K562 (cell line): ENCODE results near the gene LRRC47. TPM values are rescaled to one million over a fixed set of nuclear protein-coding genes. Genes with fewer than 3 reads are reported as not detected.

ENCODE experiments used
- ATAC-seq: fragments of 200-7000 bp; cut with Tn5 transposase; 3 replicates; pipeline ENCODE4 v1.9.1; 2020; ENCODE audit warnings: moderate library complexity
- BruUV-seq: library from RNA; stranded (reverse); fragments of 400-500 nt; replicated peaks from 2 replicates; lab custom pipeline; 2021; lab: Mats Ljungman, UMichigan
- CTCF ChIA-PET: fragments of 300-600 bp; formaldehyde crosslinking; extraction: SDS; loops from one replicate; lab custom pipeline; 2021; ENCODE audit warnings: low intra/inter-chr PET ratio; lab: Yijun Ruan, JAX
- POLR2A ChIA-PET: fragments of 300-600, 350-650 bp; sonication (Branson Sonifier 250); formaldehyde crosslinking; extraction: SDS; loops from one replicate; lab custom pipeline; 2021; ENCODE audit warnings: antibody characterized with exemption, inconsistent platforms; lab: Yijun Ruan, JAX
- DNase-seq, 4 experiments: peaks; one replicate each; pipeline versions ENCODE4 v3.0.0 to v3.0.0-alpha.2; 2011 to 2018; ENCODE audit warnings: low spot score in 3 of 4, mixed read lengths in 3 of 4; ENCODE audit errors: extremely low read depth in 1 of 4
- FAIRE-seq: peaks from 2 replicates; lab custom pipeline; 2011; peaks lifted over from hg19 to GRCh38; lab: Jason Lieb, UNC
- H2AFZ ChIP-seq: 2 replicates; pipeline ENCODE4 v1.6.0; 2011; ENCODE audit warnings: low read depth, low read length, control low read depth, inconsistent platforms
- H3K27ac ChIP-seq: fragments of 200-600 bp; 3 replicates; pipeline ENCODE4 v1.8.0; 2011; ENCODE audit warnings: low read depth, mild to moderate bottlenecking, control low read depth, inconsistent platforms, low read length, moderate library complexity, mixed read lengths; ENCODE audit errors: extremely low read depth
- H3K27me3 ChIP-seq, 2 experiments: fragments of 300-600 bp in 1 of 2; 2 replicates in 1 of 2; 3 replicates in 1 of 2; pipeline versions ENCODE4 v1.6.0 to v1.8.0; 2011; ENCODE audit warnings: inconsistent platforms in 2 of 2, low read length in 2 of 2, mild to moderate bottlenecking in 1 of 2, mixed read lengths in 1 of 2, moderate library complexity in 1 of 2; ENCODE audit not compliant: control insufficient read depth in 2 of 2, insufficient read depth in 2 of 2
- H3K36me3 ChIP-seq: fragments of 300-600 bp; 3 replicates; pipeline ENCODE4 v1.8.0; 2011; ENCODE audit warnings: mild to moderate bottlenecking, low read length, inconsistent platforms; ENCODE audit not compliant: control insufficient read depth, insufficient read depth
- H3K4me1 ChIP-seq, 2 experiments: fragments of 200-600 bp in 1 of 2; replicated peaks in 1 of 2; 2 replicates in 1 of 2; 3 replicates in 1 of 2; pipeline versions ENCODE4 v1.5.1 to v1.8.0; 2011; ENCODE audit warnings: inconsistent platforms in 2 of 2, low read length in 2 of 2, mild to moderate bottlenecking in 1 of 2, mixed read lengths in 1 of 2, moderate library complexity in 1 of 2; ENCODE audit not compliant: control insufficient read depth in 2 of 2, insufficient read depth in 2 of 2
- H3K4me2 ChIP-seq: 2 replicates; pipeline ENCODE4 v1.6.1; 2011; ENCODE audit warnings: low read length, control low read depth, inconsistent platforms, mixed read lengths; ENCODE audit not compliant: insufficient read depth
- H3K4me3 ChIP-seq: fragments of 200-600 bp; sonication (generic), shearing (Covaris generic); 2 replicates; pipeline ENCODE4 v1.5.1; 2016; ENCODE audit warnings: control low read depth, inconsistent platforms
- H3K79me2 ChIP-seq: fragments of 200-600 bp; 3 replicates; pipeline ENCODE4 v1.8.0; 2011; ENCODE audit warnings: low read length, inconsistent platforms; ENCODE audit not compliant: control insufficient read depth, insufficient read depth
- H3K9ac ChIP-seq, 2 experiments: 2 replicates each; pipeline versions ENCODE4 v1.6.0 to v1.6.1; 2011; ENCODE audit warnings: low read depth in 2 of 2, low read length in 2 of 2, control low read depth in 1 of 2, inconsistent platforms in 1 of 2, mild to moderate bottlenecking in 1 of 2, mixed read lengths in 1 of 2; ENCODE audit not compliant: insufficient read depth in 1 of 2
- H3K9me1 ChIP-seq: one replicate; pipeline ENCODE4 v1.6.0; 2011; ENCODE audit warnings: inconsistent platforms, mild to moderate bottlenecking, low read length, moderate library complexity; ENCODE audit not compliant: control insufficient read depth, insufficient read depth
- H3K9me3 ChIP-seq: replicated peaks from 2 replicates; pipeline ENCODE4 v1.5.1; 2011; ENCODE audit warnings: low read depth, low read length, inconsistent platforms; ENCODE audit not compliant: control insufficient read depth, insufficient read depth
- H4K20me1 ChIP-seq: replicated peaks from 2 replicates; pipeline ENCODE4 v1.6.1; 2011; ENCODE audit warnings: low read length, inconsistent platforms, mixed read lengths; ENCODE audit not compliant: control insufficient read depth, insufficient read depth
- ARNT ChIP-seq, 2 experiments: fragments of 450-650 bp; IDR thresholded peaks; 2 replicates each; pipeline ENCODE4 v1.6.1; 2016; ENCODE audit warnings: mild to moderate bottlenecking in 1 of 2
- CBFA2T3 ChIP-seq: fragments of 450-650 bp; IDR thresholded peaks from 2 replicates; pipeline ENCODE4 v1.6.1; 2017
- DPF2 ChIP-seq: fragments of 450-650 bp; IDR thresholded peaks from 2 replicates; pipeline ENCODE4 v1.6.1; 2016
- EP300 ChIP-seq: IDR thresholded peaks from 2 replicates; pipeline ENCODE4 v1.6.1; 2012; ENCODE audit warnings: low read length, improper control_type of control experiment
- ETS2 ChIP-seq: IDR thresholded peaks from 2 replicates; pipeline ENCODE4 v1.6.1; 2016; ENCODE audit warnings: borderline replicate concordance, missing genetic modification characterization, mild to moderate bottlenecking, moderate library complexity, missing compliant biosample characterization; ENCODE audit not compliant: poor library complexity, severe bottlenecking
- GATA2 ChIP-seq: sonication (generic); formaldehyde crosslinking; IDR thresholded peaks from 2 replicates; pipeline ENCODE4 v1.4.0; 2020; ENCODE audit warnings: mild to moderate bottlenecking, missing genetic modification reagents
- HIVEP1 ChIP-seq: fragments of 250-450 bp; sonication (Bioruptor Pico); IDR thresholded peaks from 2 replicates; pipeline ENCODE4 v1.4.0; 2020; ENCODE audit warnings: mild to moderate bottlenecking
- HMGN3 ChIP-seq: IDR thresholded peaks from 2 replicates; pipeline ENCODE4 v1.6.1; 2011; ENCODE audit warnings: borderline replicate concordance, low read depth, mild to moderate bottlenecking, mixed read lengths, low read length; ENCODE audit not compliant: insufficient read length; ENCODE audit errors: extremely low read depth
- HOXB6 ChIP-seq: fragments of 250-450 bp; sonication (Bioruptor Pico); IDR thresholded peaks from 2 replicates; pipeline ENCODE4 v1.5.1; 2022; ENCODE audit warnings: mild to moderate bottlenecking, borderline replicate concordance
- KLF13 ChIP-seq: fragments of 450-650 bp; IDR thresholded peaks from 2 replicates; pipeline ENCODE4 v1.6.1; 2016; ENCODE audit warnings: missing genetic modification characterization, low read depth, mild to moderate bottlenecking, missing compliant biosample characterization, moderate library complexity, borderline replicate concordance
- LEF1 ChIP-seq: fragments of 450-650 bp; IDR thresholded peaks from 2 replicates; pipeline ENCODE4 v1.6.1; 2016; ENCODE audit warnings: mild to moderate bottlenecking
- POLR2B ChIP-seq: fragments of 450-650 bp; IDR thresholded peaks from 2 replicates; pipeline ENCODE4 v1.6.1; 2018; ENCODE audit warnings: low read depth; ENCODE audit not compliant: partially characterized antibody
- SNAPC5 ChIP-seq: fragments of 250-450 bp; sonication (Bioruptor Pico); IDR thresholded peaks from 2 replicates; pipeline ENCODE4 v1.8.0; 2021; ENCODE audit warnings: moderate library complexity, mild to moderate bottlenecking, inconsistent platforms
- TAF7 ChIP-seq: fragments of 450-650 bp; IDR thresholded peaks from 2 replicates; pipeline ENCODE4 v1.6.1; 2016; ENCODE audit warnings: missing genetic modification characterization, missing compliant biosample characterization
- TEAD4 ChIP-seq, 2 experiments: sonication (generic) in 1 of 2; formaldehyde crosslinking in 1 of 2; IDR thresholded peaks; 2 replicates each; pipeline versions ENCODE4 v1.6.1 to v1.8.0; 2012 to 2022; ENCODE audit warnings: borderline replicate concordance in 1 of 2, inconsistent platforms in 1 of 2, low read length in 1 of 2, mild to moderate bottlenecking in 1 of 2, missing genetic modification reagents in 1 of 2
- TRIM24 ChIP-seq, 2 experiments: fragments of 450-650 bp; IDR thresholded peaks; 2 replicates each; pipeline ENCODE4 v1.6.1; 2016
- WGBS: fragments of 100-300 bp; shearing (Covaris generic); methylation state at CpG from one replicate; pipeline ENCODE4 v1.1.6; 2016; ENCODE audit warnings: low coverage, mixed read lengths; ENCODE audit not compliant: insufficient coverage; ENCODE audit errors: missing lambda C conversion rate; 5-methylcytosine and 5-hydroxymethylcytosine counted together
- in situ Hi-C: fragments of 300-500 bp; cut with MboI; formaldehyde crosslinking; loops from 4 replicates; pipeline ENCODE4 v1.15.0; 2018; ENCODE audit warnings: inconsistent platforms, mixed read lengths
- intact Hi-C: fragments of 100-400 bp; cut with micrococcal nuclease; formaldehyde crosslinking; loops from 2 replicates; pipeline ENCODE4 v1.14.2; 2022
- polyA plus RNA-seq, 8 experiments: library from polyadenylated mRNA; depleted of rRNA in 4 of 8; stranded (reverse) in 5 of 8; unstranded in 3 of 8; fragments of >200 nt; fragmentation: Nextera tagmentation in 2 of 8; fragmentation: Illumina TruSeq in 1 of 8; extraction: Ambion mirVana in 2 of 8; extraction: Trizol in 1 of 8; gene quantifications; 2 replicates each; pipeline versions ENCODE4 v1.2.1 to v1.2.3, GENCODE V29; 2011 to 2014; ENCODE audit warnings: inconsistent platforms in 1 of 8, missing spikeins in 1 of 8
- total RNA-seq, 7 experiments: library from RNA; depleted of rRNA in 6 of 7; stranded (reverse); fragments of >200 nt in 6 of 7; fragmentation: Illumina TruSeq in 2 of 7; extraction: Trizol in 2 of 7; gene quantifications; 2 replicates each; pipeline versions ENCODE4 v1.2.1 to v1.2.3, GENCODE V29; 2011 to 2021; ENCODE audit warnings: low replicate concordance in 1 of 7
- TF ChIP-seq, protein P1 (sequence below): fragments of 450-650 bp; IDR thresholded peaks from 2 replicates; pipeline ENCODE4 v1.6.1; 2017; ENCODE audit warnings: mild to moderate bottlenecking, moderate library complexity
- TF ChIP-seq, protein P2 (sequence below): sonication (generic); formaldehyde crosslinking; IDR thresholded peaks from 2 replicates; pipeline ENCODE4 v1.8.0; 2022; ENCODE audit warnings: mild to moderate bottlenecking, missing genetic modification reagents, borderline replicate concordance

The LRRC47 gene
- total and polyA plus RNA-seq, 9 of the 15 experiments (the other 6 are each of a cell fraction or from before 2014, with no cell fraction given), result 4.6 to 68.0 (median 35.9) TPM

DNA sequence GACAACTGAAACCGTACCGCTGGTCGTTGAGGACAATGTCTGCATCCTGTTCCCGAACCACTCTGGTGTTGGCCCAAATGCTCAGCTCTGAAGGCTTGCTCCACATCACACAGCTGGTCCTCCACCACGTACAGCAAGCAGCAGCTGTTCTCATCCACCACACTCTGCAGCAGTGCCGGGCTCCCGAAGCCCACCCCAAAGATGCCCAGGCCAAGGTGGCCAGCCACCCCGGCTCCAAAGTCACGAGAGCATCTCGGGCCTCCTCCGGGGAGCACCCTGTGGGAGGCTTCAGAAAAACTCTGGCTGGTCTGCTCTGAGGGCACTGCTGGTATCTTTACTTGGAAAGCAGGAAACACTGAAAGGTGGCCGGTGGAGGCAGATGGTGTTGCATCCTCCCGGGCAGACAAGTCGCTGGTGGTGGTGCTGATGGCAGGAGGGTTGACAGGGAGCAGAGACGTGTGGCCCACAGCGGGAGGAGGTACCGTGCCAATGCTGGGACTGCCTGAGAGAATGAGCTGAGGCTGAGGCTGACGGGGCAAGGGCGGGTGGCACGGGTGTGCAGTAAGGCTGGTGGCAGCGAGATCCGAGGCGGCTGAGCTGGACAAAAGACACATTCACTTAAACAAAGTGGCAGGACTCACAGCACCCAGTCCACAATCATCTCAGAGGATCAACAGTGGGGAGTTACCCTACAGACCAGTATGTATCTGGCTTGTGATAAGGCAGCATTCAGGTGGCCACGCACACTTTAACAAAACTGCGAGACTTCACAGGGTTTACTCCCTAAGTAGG lies 50.5 kb downstream of the LRRC47 start:
- H3K4me3 ChIP-seq, result peak overlapping the region; percentile 72
- ChIA-PET CTCF (interaction anchor here (0.6 kb wide), 1 partner anchor 144 kb away, joined by 3 read pairs; no protein-coding TSS in a partner anchor), POLR2A (interaction anchor here (0.6 to 1.5 kb wide), 3 partner anchors 16 to 21 kb away, joined by 3 read pairs; no protein-coding TSS in a partner anchor)
- in situ Hi-C loops, result no loop called here
- peak overlapping the region; percentile 69 to 95 for H3K9ac ChIP-seq
- peaks cover 17% of the 10 kb centered on the region; the same call in 1 of the 2 replicates for H4K20me1 ChIP-seq
- peaks cover 29 to 62% of the 10 kb centered on the region in 2 experiments for H3K4me1 ChIP-seq
- H3K27me3 ChIP-seq, result no peaks in the 10 kb centered on the region
- WGBS, result 71% methylated on average over 25 of the region's 25 CpGs
- H3K36me3 ChIP-seq, result peaks cover 43% of the 10 kb centered on the region; the same call in 2 of the 3 replicates
- H3K9me3 ChIP-seq, result no peaks in the 10 kb centered on the region
- 0 out of 2 replicates have a peak overlapping the region, but pooled peaks have one; percentile 5 for H2AFZ ChIP-seq
- DNase-seq (peak; percentile 53 to 68 (median 64)), FAIRE-seq (peak; percentile 73), ATAC-seq (peak; percentile 34)
- peaks cover 9% of the 10 kb centered on the region for H3K9me1 ChIP-seq
- H3K79me2 ChIP-seq, result peaks cover 29% of the 10 kb centered on the region
- H3K4me2 ChIP-seq, result peak overlapping the region; percentile 87
- TSS peak; percentile 57 for BruUV-seq
- intact Hi-C loops, result loop anchor here (2.0 kb wide), 1 partner anchor 29 kb away; no protein-coding TSS in a partner anchor
- H3K27ac ChIP-seq, result peak overlapping the region; percentile 47; the same call in 1 of the 3 replicates
- TF ChIP-seq ETS2 (tag) (no peak), TAF7 (tag) (no peak), ARNT (IDR thresholded peaks at IDR 0.05) (no peak), CBFA2T3 (peak; percentile 50; the same call in 1 of the 2 replicates), HMGN3 (peak; percentile 18), SNAPC5 (CRISPR knock-in tag) (no peak), KLF13 (tag) (no peak), HOXB6 (CRISPR knock-in tag) (no peak), EP300 (no peak), TEAD4 (IDR thresholded peaks at IDR 0.05; ENCODE audit: low read length) (peak; percentile 3; the same call in 1 of the 2 replicates), TEAD4 (CRISPR knock-in tag; IDR thresholded peaks at IDR 0.05; ENCODE audit: borderline replicate concordance) (no peak), GATA2 (no peak), LEF1 (no peak), HIVEP1 (no peak), POLR2B (no peak), TRIM24 (IDR thresholded peaks at IDR 0.05) (no peak), DPF2 (0 out of 2 replicates have a peak, but pooled peaks have one; percentile 11)
- TF ChIP-seq, protein P1, sequence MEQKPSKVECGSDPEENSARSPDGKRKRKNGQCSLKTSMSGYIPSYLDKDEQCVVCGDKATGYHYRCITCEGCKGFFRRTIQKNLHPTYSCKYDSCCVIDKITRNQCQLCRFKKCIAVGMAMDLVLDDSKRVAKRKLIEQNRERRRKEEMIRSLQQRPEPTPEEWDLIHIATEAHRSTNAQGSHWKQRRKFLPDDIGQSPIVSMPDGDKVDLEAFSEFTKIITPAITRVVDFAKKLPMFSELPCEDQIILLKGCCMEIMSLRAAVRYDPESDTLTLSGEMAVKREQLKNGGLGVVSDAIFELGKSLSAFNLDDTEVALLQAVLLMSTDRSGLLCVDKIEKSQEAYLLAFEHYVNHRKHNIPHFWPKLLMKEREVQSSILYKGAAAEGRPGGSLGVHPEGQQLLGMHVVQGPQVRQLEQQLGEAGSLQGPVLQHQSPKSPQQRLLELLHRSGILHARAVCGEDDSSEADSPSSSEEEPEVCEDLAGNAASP, result no peak
- TF ChIP-seq, protein P2, sequence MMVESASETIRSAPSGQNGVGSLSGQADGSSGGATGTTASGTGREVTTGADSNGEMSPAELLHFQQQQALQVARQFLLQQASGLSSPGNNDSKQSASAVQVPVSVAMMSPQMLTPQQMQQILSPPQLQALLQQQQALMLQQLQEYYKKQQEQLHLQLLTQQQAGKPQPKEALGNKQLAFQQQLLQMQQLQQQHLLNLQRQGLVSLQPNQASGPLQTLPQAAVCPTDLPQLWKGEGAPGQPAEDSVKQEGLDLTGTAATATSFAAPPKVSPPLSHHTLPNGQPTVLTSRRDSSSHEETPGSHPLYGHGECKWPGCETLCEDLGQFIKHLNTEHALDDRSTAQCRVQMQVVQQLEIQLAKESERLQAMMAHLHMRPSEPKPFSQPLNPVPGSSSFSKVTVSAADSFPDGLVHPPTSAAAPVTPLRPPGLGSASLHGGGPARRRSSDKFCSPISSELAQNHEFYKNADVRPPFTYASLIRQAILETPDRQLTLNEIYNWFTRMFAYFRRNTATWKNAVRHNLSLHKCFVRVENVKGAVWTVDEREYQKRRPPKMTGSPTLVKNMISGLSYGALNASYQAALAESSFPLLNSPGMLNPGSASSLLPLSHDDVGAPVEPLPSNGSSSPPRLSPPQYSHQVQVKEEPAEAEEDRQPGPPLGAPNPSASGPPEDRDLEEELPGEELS (CRISPR knock-in tag), result no peak
